Body of pancreas (tissue), 4 donors: ENCODE data around the gene PSKH1. TPM values are rescaled to one million over a fixed set of nuclear protein-coding genes. Genes with fewer than 3 reads are reported as not detected.

Source experiments
- ATAC-seq: fragments of 150-250 bp; one replicate; pipeline ENCODE4 v1.9.1; 2016
- DNase-seq, 4 donors: peaks; one replicate each; pipeline ENCODE4 v3.0.0-alpha.2; 2019
- H3K27ac ChIP-seq, 4 donors: fragments of 200-600 bp; sonication (generic); 1 replicate in 3 of 4; 2 replicates in 1 of 4; pipeline versions ENCODE4 v1.5.1 to v1.6.1; 2016 to 2019; ENCODE audit warnings: mild to moderate bottlenecking in 1 of 4, mixed read lengths in 1 of 4, moderate library complexity in 1 of 4
- H3K27me3 ChIP-seq, 2 donors: fragments of 200-600 bp; sonication (generic); one replicate each; pipeline ENCODE4 v1.6.0; 2016; ENCODE audit warnings: mild to moderate bottlenecking in 1 of 2
- H3K36me3 ChIP-seq, 2 donors: fragments of 200-600 bp; sonication (generic); replicated peaks in 1 of 2; 2 replicates each; pipeline ENCODE4 v1.5.1; 2016; ENCODE audit warnings: low read depth in 2 of 2; ENCODE audit not compliant: insufficient read depth in 1 of 2
- H3K4me1 ChIP-seq: fragments of 200-600 bp; sonication (generic); one replicate; pipeline ENCODE4 v1.6.0; 2016
- H3K4me3 ChIP-seq, 2 donors: fragments of 200-600 bp; sonication (generic); 1 replicate in 1 of 2; 2 replicates in 1 of 2; pipeline ENCODE4 v1.5.1; 2016 to 2019
- H3K9me3 ChIP-seq, 3 donors: fragments of 200-600 bp; sonication (generic); 1 replicate in 2 of 3; 2 replicates in 1 of 3; pipeline ENCODE4 v1.5.1; 2016
- POLR2A ChIP-seq, 3 donors: fragments of 450-650 bp; IDR thresholded peaks; one replicate each; pipeline ENCODE4 v1.6.1; 2016; ENCODE audit warnings: antibody characterized with exemption in 3 of 3, mild to moderate bottlenecking in 2 of 3
- WGBS, 2 donors: methylation state at CpG; one replicate each; pipeline ENCODE4 v1.1.5; 2017; 5-methylcytosine and 5-hydroxymethylcytosine counted together
- intact Hi-C: fragments of 100-400 bp; cut with DNase I; formaldehyde crosslinking; loops from one replicate; pipeline ENCODE4 v1.15.1; 2023
- total RNA-seq, 2 donors: library from RNA; depleted of rRNA; stranded (reverse); fragments of >200 nt; gene quantifications; one replicate each; pipeline ENCODE4 v1.1.0, GENCODE V29; 2016
- TF ChIP-seq, protein P1 (sequence below), 7 experiments: fragments of 450-650 bp in 4 of 7; fragments of 200-600 bp in 3 of 7; sonication (generic) in 3 of 7; IDR thresholded peaks; one replicate each; pipeline ENCODE4 v1.5.1; 2016 to 2019; ENCODE audit warnings: antibody characterized with exemption in 7 of 7

PSKH1 gene
- total RNA-seq, 2 donors from 2014 or later: 15.0 to 16.8 TPM

DNA sequence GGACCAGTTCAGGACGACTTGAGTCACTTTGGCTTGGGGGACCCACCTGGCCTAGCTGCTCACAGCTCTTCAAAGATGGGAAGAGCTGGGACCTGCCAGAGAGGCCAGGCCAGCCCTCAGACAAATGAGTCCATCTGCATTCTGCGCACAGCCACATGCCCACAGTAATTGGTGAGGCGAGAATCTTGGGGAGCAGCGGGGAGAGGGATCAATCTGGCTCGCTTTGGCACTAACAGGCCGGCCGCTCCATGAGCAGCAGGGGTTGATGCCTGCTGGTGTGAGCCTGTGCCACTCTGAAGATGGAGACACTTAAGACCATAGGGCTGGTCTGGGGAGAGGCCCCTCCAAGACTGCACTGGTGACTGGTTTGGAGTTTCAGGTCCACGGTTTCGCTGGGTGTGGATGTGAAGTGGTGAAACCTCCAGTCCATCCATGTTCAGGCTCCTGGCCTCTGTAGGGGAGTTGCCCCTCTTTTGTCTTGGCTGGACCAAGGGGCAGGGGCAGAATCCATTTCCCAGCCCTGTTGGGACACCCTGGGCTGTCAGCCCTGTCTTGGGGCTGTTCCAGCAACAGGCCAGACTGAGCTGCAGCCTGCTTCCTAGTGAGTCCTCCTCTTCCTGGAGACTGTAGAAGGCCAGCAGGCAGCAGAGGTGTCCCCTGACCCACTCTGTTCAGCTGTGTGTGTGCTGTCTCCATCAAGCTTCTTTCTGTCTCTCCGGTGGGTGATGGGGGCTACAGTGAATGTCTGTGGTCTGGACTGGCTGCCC is 31.3 kb downstream of the PSKH1 start:
- Histone ChIP-seq H3K36me3 (no peaks in the 10 kb centered on the region), H3K27ac (peak overlapping the region in 3 of 4 donors; percentile 19 to 84 (median 48)), H3K9me3 (no peaks in the 10 kb centered on the region), H3K4me1 (peaks cover 57% of the 10 kb centered on the region), H3K4me3 (no peak overlapping the region), H3K27me3 (no peaks in the 10 kb centered on the region)
- WGBS, 2 donors: 68 to 72% methylated on average over 10 of the region's 10 CpGs
- intact Hi-C loops: loop anchor here (5.0 kb wide), 1 partner anchor 42 kb away; the partner anchor contains the start of gene NRN1L
- ATAC-seq (no peak), DNase-seq (peak in 2 of 4 donors; percentile 41 to 42)
- peak in 2 of 3 donors; percentile 28 to 50 for TF ChIP-seq POLR2A (IDR thresholded peaks at IDR 0.05)
- TF ChIP-seq, protein P1, sequence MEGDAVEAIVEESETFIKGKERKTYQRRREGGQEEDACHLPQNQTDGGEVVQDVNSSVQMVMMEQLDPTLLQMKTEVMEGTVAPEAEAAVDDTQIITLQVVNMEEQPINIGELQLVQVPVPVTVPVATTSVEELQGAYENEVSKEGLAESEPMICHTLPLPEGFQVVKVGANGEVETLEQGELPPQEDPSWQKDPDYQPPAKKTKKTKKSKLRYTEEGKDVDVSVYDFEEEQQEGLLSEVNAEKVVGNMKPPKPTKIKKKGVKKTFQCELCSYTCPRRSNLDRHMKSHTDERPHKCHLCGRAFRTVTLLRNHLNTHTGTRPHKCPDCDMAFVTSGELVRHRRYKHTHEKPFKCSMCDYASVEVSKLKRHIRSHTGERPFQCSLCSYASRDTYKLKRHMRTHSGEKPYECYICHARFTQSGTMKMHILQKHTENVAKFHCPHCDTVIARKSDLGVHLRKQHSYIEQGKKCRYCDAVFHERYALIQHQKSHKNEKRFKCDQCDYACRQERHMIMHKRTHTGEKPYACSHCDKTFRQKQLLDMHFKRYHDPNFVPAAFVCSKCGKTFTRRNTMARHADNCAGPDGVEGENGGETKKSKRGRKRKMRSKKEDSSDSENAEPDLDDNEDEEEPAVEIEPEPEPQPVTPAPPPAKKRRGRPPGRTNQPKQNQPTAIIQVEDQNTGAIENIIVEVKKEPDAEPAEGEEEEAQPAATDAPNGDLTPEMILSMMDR (IDR thresholded peaks at IDR 0.05): no peak

DNA sequence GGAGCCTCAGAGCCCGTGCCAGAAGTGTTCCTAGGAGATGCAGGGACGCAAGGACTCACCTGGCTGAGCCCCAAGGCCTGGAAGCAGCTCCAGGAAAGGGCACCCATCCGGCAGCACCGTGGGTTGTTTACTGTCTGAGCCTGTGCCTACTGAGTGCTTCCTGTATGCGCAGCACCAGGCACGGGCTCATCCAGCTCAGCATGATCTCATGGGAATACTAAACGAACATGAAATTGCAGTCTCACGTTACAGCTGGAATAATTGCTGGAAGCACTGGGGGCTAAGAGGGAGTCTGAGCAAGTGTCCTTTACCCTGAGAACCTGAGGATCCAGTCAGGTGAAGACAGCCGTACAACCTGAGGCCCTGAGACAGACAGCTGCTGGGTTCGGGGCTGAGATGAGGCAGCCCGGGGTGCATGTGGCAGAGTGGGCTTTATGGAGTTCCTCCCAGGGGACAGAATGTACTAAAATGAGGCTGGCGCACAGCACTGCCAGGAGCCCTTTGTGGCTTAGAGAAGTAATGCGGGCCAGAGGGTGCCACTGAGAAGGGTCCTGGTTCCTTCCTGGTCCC is 33.2 kb downstream of the PSKH1 start:
- Histone ChIP-seq H3K9me3 (no peaks in the 10 kb centered on the region), H3K4me3 (no peak overlapping the region), H3K27me3 (no peaks in the 10 kb centered on the region), H3K4me1 (peaks cover 77% of the 10 kb centered on the region), H3K27ac (peak overlapping the region; percentile 79 to 90 (median 83)), H3K36me3 (no peaks in the 10 kb centered on the region)
- ATAC-seq (peak; percentile 42), DNase-seq (peak; percentile 77 to 91 (median 88))
- 31 to 41% methylated on average over 10 to 13 of the region's 13 CpGs for WGBS, 2 donors
- intact Hi-C loops: no loop called here
- TF ChIP-seq POLR2A (IDR thresholded peaks at IDR 0.05): peak in 2 of 3 donors; percentile 52 to 56
- TF ChIP-seq, protein P1 (IDR thresholded peaks at IDR 0.05): peak in 4 of 7 experiments; percentile 26 to 44 (median 32)

GRCh38 chr16:67927131-67927941 is 34.3 kb downstream of the PSKH1 start:
- ATAC-seq (peak; percentile 4), DNase-seq (peak; percentile 55 to 70 (median 59))
- Histone ChIP-seq H3K4me1 (peaks cover 86% of the 10 kb centered on the region), H3K27ac (peak overlapping the region; percentile 79 to 90 (median 83)), H3K36me3 (no peaks in the 10 kb centered on the region), H3K9me3 (no peaks in the 10 kb centered on the region), H3K27me3 (no peaks in the 10 kb centered on the region), H3K4me3 (no peak overlapping the region)
- peak; percentile 11 to 54 (median 35) for TF ChIP-seq POLR2A (IDR thresholded peaks at IDR 0.05)
- TF ChIP-seq, protein P1 (IDR thresholded peaks at IDR 0.05): no peak
- WGBS, 2 donors: 39% methylated on average over 21 of the region's 22 CpGs; no CpG with 5 or more reads in 1 of the 2 donors
- intact Hi-C loops: no loop called here

DNA sequence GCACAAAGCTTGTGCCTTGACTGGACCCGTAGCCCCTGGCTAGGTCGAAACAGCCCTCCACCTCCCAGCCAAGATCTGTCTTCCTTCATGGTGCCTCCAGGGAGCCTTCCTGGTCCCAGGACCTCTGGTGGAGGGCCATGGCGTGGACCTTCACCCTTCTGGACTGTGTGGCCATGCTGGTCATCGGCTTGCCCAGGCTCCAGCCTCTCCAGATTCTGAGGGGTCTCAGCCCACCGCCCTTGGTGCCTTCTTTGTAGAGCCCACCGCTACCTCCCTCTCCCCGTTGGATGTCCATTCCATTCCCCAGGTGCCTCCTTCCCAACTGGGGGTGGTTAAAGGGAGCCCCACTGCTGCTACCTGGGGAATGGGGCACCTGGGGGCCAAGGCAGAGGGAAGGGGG is 35.1 kb downstream of the PSKH1 start:
- peak in 1 of 4 donors; percentile 30 for DNase-seq
- H3K27me3 ChIP-seq: no peaks in the 10 kb centered on the region
- WGBS, 2 donors: 54 to 72% methylated on average over 3 to 7 of the region's 7 CpGs
- peak overlapping the region in 3 of 4 donors; percentile 79 to 84 (median 82) for H3K27ac ChIP-seq
- TF ChIP-seq, protein P1 (IDR thresholded peaks at IDR 0.05): no peak
- TF ChIP-seq POLR2A (IDR thresholded peaks at IDR 0.05): no peak
- H3K36me3 ChIP-seq: no peaks in the 10 kb centered on the region
- intact Hi-C loops: no loop called here
- no peaks in the 10 kb centered on the region for H3K9me3 ChIP-seq
- ATAC-seq: no peak
- H3K4me1 ChIP-seq: peaks cover 88% of the 10 kb centered on the region
- no peak overlapping the region for H3K4me3 ChIP-seq
